Measurements from ENCODE around the gene ZP1. TPM values are rescaled to one million over a fixed set of nuclear protein-coding genes. Genes with fewer than 3 reads are reported as not detected.

The ZP1 gene
- total RNA-seq, 1 donor = 0.36 TPM

DNA sequence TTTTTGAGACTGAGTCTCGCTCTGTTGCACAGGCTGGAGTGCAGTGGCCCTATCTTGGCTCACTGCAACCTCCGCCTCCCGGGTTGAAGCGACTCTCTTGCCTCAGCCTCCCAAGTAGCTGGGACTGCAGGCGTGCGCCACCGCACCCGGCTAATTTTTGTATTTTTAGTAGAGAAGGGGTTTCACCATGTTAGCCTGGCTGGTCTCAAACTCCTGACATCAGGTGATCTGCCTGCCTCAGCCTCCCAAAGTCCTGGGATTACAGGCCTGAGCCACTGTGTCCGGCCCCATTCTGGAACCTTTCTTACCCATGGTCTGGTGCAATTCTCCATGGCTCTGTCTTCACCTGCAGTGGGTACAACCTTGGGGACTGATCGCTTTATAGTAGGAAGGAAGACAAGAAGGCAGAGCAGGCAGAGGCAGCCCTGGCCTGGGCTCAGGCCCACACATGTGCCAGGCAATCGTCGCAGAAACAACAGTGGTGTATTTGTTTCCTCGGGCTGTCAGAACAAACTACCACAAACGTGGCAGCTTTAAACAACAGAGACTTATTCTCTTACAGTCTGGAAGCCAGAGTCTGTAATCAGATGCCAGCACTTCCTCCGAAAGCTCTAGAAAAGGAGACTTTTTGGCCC is 7.6 kb upstream of the ZP1 start:
- no peak overlapping the region for H3K4me3 ChIP-seq (ENCODE audit: insufficient read depth, low read length)
- TF ChIP-seq, protein P1, sequence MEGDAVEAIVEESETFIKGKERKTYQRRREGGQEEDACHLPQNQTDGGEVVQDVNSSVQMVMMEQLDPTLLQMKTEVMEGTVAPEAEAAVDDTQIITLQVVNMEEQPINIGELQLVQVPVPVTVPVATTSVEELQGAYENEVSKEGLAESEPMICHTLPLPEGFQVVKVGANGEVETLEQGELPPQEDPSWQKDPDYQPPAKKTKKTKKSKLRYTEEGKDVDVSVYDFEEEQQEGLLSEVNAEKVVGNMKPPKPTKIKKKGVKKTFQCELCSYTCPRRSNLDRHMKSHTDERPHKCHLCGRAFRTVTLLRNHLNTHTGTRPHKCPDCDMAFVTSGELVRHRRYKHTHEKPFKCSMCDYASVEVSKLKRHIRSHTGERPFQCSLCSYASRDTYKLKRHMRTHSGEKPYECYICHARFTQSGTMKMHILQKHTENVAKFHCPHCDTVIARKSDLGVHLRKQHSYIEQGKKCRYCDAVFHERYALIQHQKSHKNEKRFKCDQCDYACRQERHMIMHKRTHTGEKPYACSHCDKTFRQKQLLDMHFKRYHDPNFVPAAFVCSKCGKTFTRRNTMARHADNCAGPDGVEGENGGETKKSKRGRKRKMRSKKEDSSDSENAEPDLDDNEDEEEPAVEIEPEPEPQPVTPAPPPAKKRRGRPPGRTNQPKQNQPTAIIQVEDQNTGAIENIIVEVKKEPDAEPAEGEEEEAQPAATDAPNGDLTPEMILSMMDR (IDR thresholded peaks at IDR 0.05; ENCODE audit: extremely low read depth, low read depth, low read length) = no peak
- H3K79me2 ChIP-seq (ENCODE audit: insufficient read depth, low read length) = no peaks in the 10 kb centered on the region
- H2AFZ ChIP-seq (ENCODE audit: low read length) = no peak overlapping the region
- peaks cover 3% of the 10 kb centered on the region for H3K27me3 ChIP-seq (ENCODE audit: insufficient read depth, low read length)
- no peaks in the 10 kb centered on the region for H3K36me3 ChIP-seq (ENCODE audit: insufficient read depth, low read length)
- no peak overlapping the region for H3K27ac ChIP-seq (ENCODE audit: low read depth, low read length)
- no peaks in the 10 kb centered on the region for H3K9me3 ChIP-seq (ENCODE audit: low read depth, low read length)
- DNase-seq (ENCODE audit: insufficient read length, low spot score, missing footprints) = peak; percentile 9
- no peaks in the 10 kb centered on the region for H3K4me1 ChIP-seq (ENCODE audit: insufficient read depth, low read length)
- no peaks in the 10 kb centered on the region for H4K20me1 ChIP-seq (ENCODE audit: insufficient read depth, low read length)
- H3K4me2 ChIP-seq (ENCODE audit: insufficient read depth, low read length) = no peak overlapping the region

DNA sequence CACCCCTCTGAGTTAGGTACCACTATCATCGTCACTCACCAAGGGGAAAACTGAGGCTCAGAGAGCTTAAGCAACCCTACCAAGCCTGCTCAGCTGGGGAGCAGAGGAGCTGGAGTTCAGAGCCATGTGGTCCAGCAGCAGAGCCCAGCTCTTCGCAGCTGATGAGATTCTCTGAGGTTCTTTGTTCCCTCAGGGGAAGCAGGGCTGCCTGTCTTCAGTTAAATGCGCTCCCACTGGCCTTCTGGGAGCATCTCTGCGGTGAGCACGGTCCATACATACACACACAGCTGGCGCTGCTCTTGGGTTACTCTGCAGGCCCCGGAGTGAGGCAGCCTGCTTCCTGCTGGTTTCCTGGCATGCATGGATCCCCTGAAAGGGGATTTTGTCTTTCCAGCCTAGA is 6.4 kb upstream of the ZP1 start:
- Histone ChIP-seq H3K4me2 (ENCODE audit: insufficient read depth, low read length) (no peak overlapping the region), H3K27ac (ENCODE audit: low read depth, low read length) (no peak overlapping the region), H4K20me1 (ENCODE audit: insufficient read depth, low read length) (no peaks in the 10 kb centered on the region), H3K9me3 (ENCODE audit: low read depth, low read length) (no peaks in the 10 kb centered on the region), H3K27me3 (ENCODE audit: insufficient read depth, low read length) (peaks cover 3% of the 10 kb centered on the region), H3K4me1 (ENCODE audit: insufficient read depth, low read length) (no peaks in the 10 kb centered on the region), H2AFZ (ENCODE audit: low read length) (peak overlapping the region; percentile 44), H3K79me2 (ENCODE audit: insufficient read depth, low read length) (no peaks in the 10 kb centered on the region), H3K36me3 (ENCODE audit: insufficient read depth, low read length) (no peaks in the 10 kb centered on the region), H3K4me3 (ENCODE audit: insufficient read depth, low read length) (no peak overlapping the region)
- TF ChIP-seq, protein P1 (IDR thresholded peaks at IDR 0.05; ENCODE audit: extremely low read depth, low read depth, low read length) = no peak
- peak; percentile 82 for DNase-seq (ENCODE audit: insufficient read length, low spot score, missing footprints)

DNA sequence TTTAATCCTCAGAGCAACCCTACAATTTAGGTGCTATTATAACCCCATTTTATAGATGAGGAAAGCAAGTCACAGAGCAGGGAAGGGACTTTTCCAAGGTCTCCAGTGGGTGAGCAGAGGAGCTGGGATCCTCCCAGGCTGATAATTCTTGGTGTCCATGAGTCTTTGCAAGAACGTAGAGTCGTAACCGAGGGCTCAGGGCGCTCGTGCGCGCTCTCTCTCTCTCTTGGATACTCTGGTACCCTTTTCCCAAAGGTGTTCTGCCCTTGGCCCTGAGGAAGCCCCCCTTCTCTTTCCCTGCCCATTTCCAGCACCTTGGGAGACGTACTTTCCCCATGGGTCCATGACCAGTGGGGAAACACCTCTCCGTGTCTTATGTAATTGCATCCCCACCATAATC is 5.2 kb upstream of the ZP1 start:
- H2AFZ ChIP-seq (ENCODE audit: low read length) = no peak overlapping the region
- H3K27me3 ChIP-seq (ENCODE audit: insufficient read depth, low read length) = peaks cover 3% of the 10 kb centered on the region
- H3K4me2 ChIP-seq (ENCODE audit: insufficient read depth, low read length) = no peak overlapping the region
- no peaks in the 10 kb centered on the region for H3K36me3 ChIP-seq (ENCODE audit: insufficient read depth, low read length)
- H3K79me2 ChIP-seq (ENCODE audit: insufficient read depth, low read length) = no peaks in the 10 kb centered on the region
- no peaks in the 10 kb centered on the region for H4K20me1 ChIP-seq (ENCODE audit: insufficient read depth, low read length)
- no peaks in the 10 kb centered on the region for H3K9me3 ChIP-seq (ENCODE audit: low read depth, low read length)
- H3K4me1 ChIP-seq (ENCODE audit: insufficient read depth, low read length) = no peaks in the 10 kb centered on the region
- DNase-seq (ENCODE audit: insufficient read length, low spot score, missing footprints) = peak; percentile 49
- H3K27ac ChIP-seq (ENCODE audit: low read depth, low read length) = no peak overlapping the region
- no peak overlapping the region for H3K4me3 ChIP-seq (ENCODE audit: insufficient read depth, low read length)
- TF ChIP-seq, protein P1 (IDR thresholded peaks at IDR 0.05; ENCODE audit: extremely low read depth, low read depth, low read length) = no peak

DNA sequence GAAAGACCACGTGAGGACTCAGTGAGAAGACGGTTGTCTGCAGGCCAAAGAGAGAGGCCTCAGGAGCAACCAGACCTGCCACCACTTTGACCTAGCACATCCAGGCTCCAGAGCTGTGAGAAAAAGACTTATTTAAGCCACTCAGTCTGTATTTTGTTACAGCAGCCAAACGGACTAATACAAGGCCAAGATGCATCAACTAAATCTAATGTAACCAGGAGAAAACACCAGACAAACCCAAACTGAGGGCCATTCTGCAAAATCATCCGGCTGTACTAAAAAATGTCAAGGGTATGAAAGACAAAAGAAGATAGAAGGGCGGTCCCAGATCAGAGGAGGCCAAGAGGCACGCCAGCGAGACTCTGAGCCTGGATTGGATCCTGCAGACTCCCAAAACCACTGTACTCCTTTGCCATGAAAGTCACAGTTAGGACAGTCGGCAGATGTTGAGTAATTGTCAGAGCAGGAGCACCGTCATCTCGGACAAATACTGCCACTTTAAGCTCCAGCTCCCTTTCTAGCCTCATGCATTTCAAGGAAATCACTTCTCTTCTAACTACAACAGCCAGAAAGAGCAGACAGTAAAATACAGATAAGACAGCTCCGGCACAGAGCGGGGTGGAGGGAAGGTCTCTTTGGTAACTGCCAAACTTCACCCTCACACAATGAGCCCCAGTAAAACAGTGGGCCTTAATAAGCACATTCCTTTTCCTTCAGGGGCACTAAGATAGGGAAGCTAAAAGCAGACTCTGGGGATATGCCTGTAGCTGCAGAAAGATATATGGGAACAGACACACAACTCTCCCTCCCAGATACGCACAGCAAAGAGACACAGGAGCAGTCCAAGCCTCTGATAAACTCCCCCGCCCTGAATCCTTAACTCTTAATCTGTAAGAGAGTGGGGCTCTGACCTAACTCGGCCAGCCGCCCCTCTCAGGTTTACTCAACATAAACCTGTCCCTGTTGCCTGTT is 3.5 kb upstream of the ZP1 start:
- H3K27me3 ChIP-seq (ENCODE audit: insufficient read depth, low read length) = peaks cover 3% of the 10 kb centered on the region
- H3K4me2 ChIP-seq (ENCODE audit: insufficient read depth, low read length) = no peak overlapping the region
- H2AFZ ChIP-seq (ENCODE audit: low read length) = no peak overlapping the region
- H3K4me3 ChIP-seq (ENCODE audit: insufficient read depth, low read length) = no peak overlapping the region
- H3K27ac ChIP-seq (ENCODE audit: low read depth, low read length) = no peak overlapping the region
- H3K36me3 ChIP-seq (ENCODE audit: insufficient read depth, low read length) = no peaks in the 10 kb centered on the region
- DNase-seq (ENCODE audit: insufficient read length, low spot score, missing footprints) = peak; percentile 37
- TF ChIP-seq, protein P1 (IDR thresholded peaks at IDR 0.05; ENCODE audit: extremely low read depth, low read depth, low read length) = no peak
- H3K9me3 ChIP-seq (ENCODE audit: low read depth, low read length) = no peaks in the 10 kb centered on the region
- no peaks in the 10 kb centered on the region for H3K79me2 ChIP-seq (ENCODE audit: insufficient read depth, low read length)
- no peaks in the 10 kb centered on the region for H4K20me1 ChIP-seq (ENCODE audit: insufficient read depth, low read length)
- H3K4me1 ChIP-seq (ENCODE audit: insufficient read depth, low read length) = no peaks in the 10 kb centered on the region

Data from osteoblast (primary cell).